ENCODE data around the gene MELTF. TPM values are rescaled to one million over a fixed set of nuclear protein-coding genes. Genes with fewer than 3 reads are reported as not detected.

MELTF gene
- total and polyA plus RNA-seq, 9 of the 15 experiments (the other 6 are each of a cell fraction or from before 2014, with no cell fraction given) = 0.35 to 10.5 (median 4.5) TPM

GRCh38 chr3:197038679-197039462, 9.3 kb upstream of the MELTF start (continued):
- TF ChIP-seq ILF3 (IDR thresholded peaks at IDR 0.05; ENCODE audit: borderline replicate concordance) = no peak
- no peak for TF ChIP-seq AFF1 (IDR thresholded peaks at IDR 0.05; ENCODE audit: low read depth in 1 of 2, partially characterized antibody in 2 of 2)
- TF ChIP-seq CHD7 (IDR thresholded peaks at IDR 0.05; ENCODE audit: low read depth, low read length) = no peak
- TF ChIP-seq MYBL2 (IDR thresholded peaks at IDR 0.05; ENCODE audit: low read depth) = no peak
- no peak for TF ChIP-seq MYBL2 (CRISPR knock-in tag; IDR thresholded peaks at IDR 0.05; ENCODE audit: borderline replicate concordance)
- no peak for TF ChIP-seq IFI16 (CRISPR knock-in tag; IDR thresholded peaks at IDR 0.05)
- no peak for TF ChIP-seq E2F6 (IDR thresholded peaks at IDR 0.05; ENCODE audit: borderline replicate concordance in 1 of 2, extremely low read depth in 1 of 2, insufficient read depth in 1 of 2, insufficient read length in 1 of 2, low read depth in 1 of 2, low read length in 1 of 2, poor library complexity in 1 of 2, severe bottlenecking in 1 of 2)

All from K562 (cell line).